SK-N-SH (cell line): ENCODE data around the gene ZNF563. TPM values are rescaled to one million over a fixed set of nuclear protein-coding genes. Genes with fewer than 3 reads are reported as not detected.

ENCODE experiments used
- CTCF ChIA-PET: fragments of 300-600, 350-600 bp; formaldehyde crosslinking; extraction: SDS; loops from one replicate; lab custom pipeline; 2021; lab: Yijun Ruan, JAX
- POLR2A ChIA-PET: fragments of 350-600 bp; sonication (Branson Sonifier 250); formaldehyde crosslinking; extraction: SDS; loops from one replicate; lab custom pipeline; 2020; ENCODE audit warnings: antibody characterized with exemption, inconsistent platforms; lab: Yijun Ruan, JAX
- DNase-seq: peaks from one replicate; pipeline ENCODE4 v3.0.0; 2012
- H2AFZ ChIP-seq: fragments of 200-600 bp; sonication (generic); 2 replicates; pipeline ENCODE4 v1.8.1; 2016; ENCODE audit warnings: antibody characterized with exemption, mild to moderate bottlenecking, low read depth
- H3F3A ChIP-seq: fragments of 200-600 bp; sonication (generic); replicated peaks from 2 replicates; pipeline ENCODE3; 2016; ENCODE audit warnings: antibody characterized with exemption, mild to moderate bottlenecking; ENCODE audit not compliant: insufficient read depth
- H3K27ac ChIP-seq, 2 experiments: fragments of 200-500 bp in 1 of 2; fragments of 200-600 bp in 1 of 2; sonication (Bioruptor generic) in 1 of 2; sonication (generic), shearing (Covaris generic) in 1 of 2; 2 replicates each; pipeline versions ENCODE4 v1.5.1 to v1.6.1; 2014 to 2016; ENCODE audit warnings: low read depth in 2 of 2, inconsistent platforms in 1 of 2, low read length in 1 of 2, mild to moderate bottlenecking in 1 of 2, mixed read lengths in 1 of 2
- H3K27me3 ChIP-seq: fragments of 200-600 bp; sonication (generic), shearing (Covaris generic); 2 replicates; pipeline ENCODE4 v1.6.1; 2016; ENCODE audit warnings: mixed run types; ENCODE audit not compliant: insufficient read depth
- H3K36me3 ChIP-seq, 2 experiments: fragments of 200-500 bp in 1 of 2; fragments of 200-600 bp in 1 of 2; sonication (Bioruptor generic) in 1 of 2; sonication (generic) in 1 of 2; replicated peaks in 1 of 2; 2 replicates each; pipeline versions ENCODE3 to v1.5.1; 2014 to 2016; ENCODE audit warnings: low read length in 1 of 2, mild to moderate bottlenecking in 1 of 2; ENCODE audit not compliant: insufficient read depth in 2 of 2, control insufficient read depth in 1 of 2
- H3K4me1 ChIP-seq, 2 experiments: fragments of 200-500 bp in 1 of 2; fragments of 200-600 bp in 1 of 2; sonication (Bioruptor generic) in 1 of 2; sonication (generic), shearing (Covaris generic) in 1 of 2; 2 replicates each; pipeline versions ENCODE4 v1.5.1 to v1.6.1; 2014 to 2016; ENCODE audit warnings: low read depth in 1 of 2, low read length in 1 of 2, mixed run types in 1 of 2; ENCODE audit not compliant: insufficient read depth in 2 of 2, control insufficient read depth in 1 of 2
- H3K4me2 ChIP-seq: fragments of 200-600 bp; sonication (generic), shearing (Covaris generic); 2 replicates; pipeline ENCODE4 v1.6.1; 2017; ENCODE audit warnings: mixed run types
- H3K4me3 ChIP-seq, 2 experiments: fragments of 200-500 bp in 1 of 2; fragments of 200-600 bp in 1 of 2; sonication (Bioruptor generic) in 1 of 2; sonication (generic), shearing (Covaris generic) in 1 of 2; 2 replicates each; pipeline versions ENCODE4 v1.5.1 to v1.8.1; 2014 to 2016; ENCODE audit warnings: low read depth in 2 of 2, inconsistent platforms in 1 of 2, low read length in 1 of 2, mild to moderate bottlenecking in 1 of 2, mixed read lengths in 1 of 2, moderate library complexity in 1 of 2
- H3K79me2 ChIP-seq: fragments of 200-600 bp; sonication (generic); 2 replicates; pipeline ENCODE4 v1.8.1; 2017; ENCODE audit warnings: mild to moderate bottlenecking; ENCODE audit not compliant: insufficient read depth
- H3K9ac ChIP-seq: fragments of 200-600 bp; sonication (generic); 2 replicates; pipeline ENCODE4 v1.6.1; 2017; ENCODE audit warnings: mixed run types
- H3K9me2 ChIP-seq: fragments of 200-600 bp; sonication (generic); 2 replicates; pipeline ENCODE4 v1.6.1; 2017; ENCODE audit warnings: mixed run types
- H3K9me3 ChIP-seq: fragments of 200-600 bp; sonication (generic); 2 replicates; pipeline ENCODE4 v1.6.1; 2017; ENCODE audit warnings: mixed run types, mild to moderate bottlenecking, moderate library complexity
- H4K20me1 ChIP-seq: fragments of 200-600 bp; sonication (generic); 2 replicates; pipeline ENCODE4 v1.6.1; 2017; ENCODE audit warnings: mild to moderate bottlenecking, mixed run types; ENCODE audit not compliant: insufficient read depth
- ELF1 ChIP-seq: IDR thresholded peaks from 2 replicates; pipeline ENCODE4 v1.4.0; 2012
- FOXJ3 ChIP-seq: sonication (generic); formaldehyde crosslinking; IDR thresholded peaks from 2 replicates; pipeline ENCODE4 v1.5.1; 2020; ENCODE audit warnings: mild to moderate bottlenecking, missing genetic modification reagents
- GATA2 ChIP-seq: sonication (generic); formaldehyde crosslinking; IDR thresholded peaks from 2 replicates; pipeline ENCODE4 v1.5.0; 2020; ENCODE audit warnings: mild to moderate bottlenecking, missing genetic modification reagents
- JUND ChIP-seq: IDR thresholded peaks from 2 replicates; pipeline ENCODE4 v1.4.0; 2012
- MEF2A ChIP-seq: IDR thresholded peaks from 2 replicates; pipeline ENCODE4 v1.4.0; 2012; ENCODE audit warnings: low read depth, borderline replicate concordance
- POLR2AphosphoS5 ChIP-seq: IDR thresholded peaks from 2 replicates; pipeline ENCODE4 v1.6.1; 2012; ENCODE audit warnings: low read depth, low read length
- RCOR1 ChIP-seq: fragments of 150-350 bp; IDR thresholded peaks from 2 replicates; pipeline ENCODE4 v1.6.1; 2017; ENCODE audit warnings: antibody characterized with exemption, low read length
- RXRA ChIP-seq: IDR thresholded peaks from 2 replicates; pipeline ENCODE4 v1.4.0; 2012; ENCODE audit warnings: low read depth, mild to moderate bottlenecking, borderline replicate concordance
- TAF1 ChIP-seq: IDR thresholded peaks from 2 replicates; pipeline ENCODE4 v1.6.1; 2012; ENCODE audit warnings: low read depth, mild to moderate bottlenecking, low read length, moderate library complexity, borderline replicate concordance
- TCF12 ChIP-seq: IDR thresholded peaks from 2 replicates; pipeline ENCODE4 v1.4.0; 2012
- WGBS: methylation state at CpG from one replicate; pipeline ENCODE4 v1.1.6; 2017; ENCODE audit warnings: low lambda C conversion rate; 5-methylcytosine and 5-hydroxymethylcytosine counted together
- polyA plus RNA-seq, 3 experiments: library from polyadenylated mRNA; depleted of rRNA; stranded (reverse); fragments of >200 nt; gene quantifications; 2 replicates each; pipeline ENCODE4 v1.2.3, GENCODE V29; 2012
- TF ChIP-seq, protein P1 (sequence below): fragments of 150-350 bp; IDR thresholded peaks from 2 replicates; pipeline ENCODE4 v1.6.1; 2017; ENCODE audit warnings: antibody characterized with exemption, low read length, low read depth, borderline replicate concordance
- TF ChIP-seq, protein P2 (sequence below): IDR thresholded peaks from 2 replicates; pipeline ENCODE4 v1.4.0; 2012; ENCODE audit warnings: low read depth, borderline replicate concordance
- TF ChIP-seq, protein P3 (sequence below): IDR thresholded peaks from 2 replicates; pipeline ENCODE4 v1.4.0; 2012; ENCODE audit warnings: low read depth
- TF ChIP-seq, protein P4 (sequence below): fragments of 200-600 bp; sonication (generic); IDR thresholded peaks from 2 replicates; pipeline ENCODE4 v1.6.1; 2017; ENCODE audit warnings: antibody characterized with exemption, mild to moderate bottlenecking, moderate library complexity
- TF ChIP-seq, protein P5 (sequence below): IDR thresholded peaks from 2 replicates; pipeline ENCODE4 v1.6.1; 2012; ENCODE audit warnings: mild to moderate bottlenecking, low read depth, low read length, moderate library complexity

ZNF563 gene
- polyA plus RNA-seq, 1 of the 3 experiments (the other 2 are of a cell fraction): 0.99 TPM

DNA sequence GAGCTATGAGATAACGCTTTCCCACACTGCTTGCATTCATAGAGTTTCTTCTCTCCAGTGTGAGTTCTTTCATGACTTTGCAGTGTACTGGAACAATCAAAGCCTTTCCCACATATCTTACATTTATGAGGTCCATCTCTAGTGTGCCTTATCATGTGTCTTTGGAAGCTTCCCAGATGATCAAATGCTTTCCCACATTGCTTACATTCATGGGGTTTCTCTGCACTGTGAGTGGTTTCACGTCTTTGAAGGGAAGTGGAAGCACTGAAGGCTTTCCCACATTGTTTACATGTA lies 47.0 kb upstream of the ZNF563 start (continued):
- TF ChIP-seq, protein P1, sequence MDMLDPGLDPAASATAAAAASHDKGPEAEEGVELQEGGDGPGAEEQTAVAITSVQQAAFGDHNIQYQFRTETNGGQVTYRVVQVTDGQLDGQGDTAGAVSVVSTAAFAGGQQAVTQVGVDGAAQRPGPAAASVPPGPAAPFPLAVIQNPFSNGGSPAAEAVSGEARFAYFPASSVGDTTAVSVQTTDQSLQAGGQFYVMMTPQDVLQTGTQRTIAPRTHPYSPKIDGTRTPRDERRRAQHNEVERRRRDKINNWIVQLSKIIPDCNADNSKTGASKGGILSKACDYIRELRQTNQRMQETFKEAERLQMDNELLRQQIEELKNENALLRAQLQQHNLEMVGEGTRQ: no peak
- TF ChIP-seq RCOR1 (no peak), JUND (no peak), RXRA (no peak), ELF1 (no peak), MEF2A (no peak)
- TF ChIP-seq, protein P2, sequence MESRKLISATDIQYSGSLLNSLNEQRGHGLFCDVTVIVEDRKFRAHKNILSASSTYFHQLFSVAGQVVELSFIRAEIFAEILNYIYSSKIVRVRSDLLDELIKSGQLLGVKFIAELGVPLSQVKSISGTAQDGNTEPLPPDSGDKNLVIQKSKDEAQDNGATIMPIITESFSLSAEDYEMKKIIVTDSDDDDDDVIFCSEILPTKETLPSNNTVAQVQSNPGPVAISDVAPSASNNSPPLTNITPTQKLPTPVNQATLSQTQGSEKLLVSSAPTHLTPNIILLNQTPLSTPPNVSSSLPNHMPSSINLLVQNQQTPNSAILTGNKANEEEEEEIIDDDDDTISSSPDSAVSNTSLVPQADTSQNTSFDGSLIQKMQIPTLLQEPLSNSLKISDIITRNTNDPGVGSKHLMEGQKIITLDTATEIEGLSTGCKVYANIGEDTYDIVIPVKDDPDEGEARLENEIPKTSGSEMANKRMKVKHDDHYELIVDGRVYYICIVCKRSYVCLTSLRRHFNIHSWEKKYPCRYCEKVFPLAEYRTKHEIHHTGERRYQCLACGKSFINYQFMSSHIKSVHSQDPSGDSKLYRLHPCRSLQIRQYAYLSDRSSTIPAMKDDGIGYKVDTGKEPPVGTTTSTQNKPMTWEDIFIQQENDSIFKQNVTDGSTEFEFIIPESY: no peak
- TF ChIP-seq, protein P3, sequence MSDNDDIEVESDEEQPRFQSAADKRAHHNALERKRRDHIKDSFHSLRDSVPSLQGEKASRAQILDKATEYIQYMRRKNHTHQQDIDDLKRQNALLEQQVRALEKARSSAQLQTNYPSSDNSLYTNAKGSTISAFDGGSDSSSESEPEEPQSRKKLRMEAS: no peak

DNA sequence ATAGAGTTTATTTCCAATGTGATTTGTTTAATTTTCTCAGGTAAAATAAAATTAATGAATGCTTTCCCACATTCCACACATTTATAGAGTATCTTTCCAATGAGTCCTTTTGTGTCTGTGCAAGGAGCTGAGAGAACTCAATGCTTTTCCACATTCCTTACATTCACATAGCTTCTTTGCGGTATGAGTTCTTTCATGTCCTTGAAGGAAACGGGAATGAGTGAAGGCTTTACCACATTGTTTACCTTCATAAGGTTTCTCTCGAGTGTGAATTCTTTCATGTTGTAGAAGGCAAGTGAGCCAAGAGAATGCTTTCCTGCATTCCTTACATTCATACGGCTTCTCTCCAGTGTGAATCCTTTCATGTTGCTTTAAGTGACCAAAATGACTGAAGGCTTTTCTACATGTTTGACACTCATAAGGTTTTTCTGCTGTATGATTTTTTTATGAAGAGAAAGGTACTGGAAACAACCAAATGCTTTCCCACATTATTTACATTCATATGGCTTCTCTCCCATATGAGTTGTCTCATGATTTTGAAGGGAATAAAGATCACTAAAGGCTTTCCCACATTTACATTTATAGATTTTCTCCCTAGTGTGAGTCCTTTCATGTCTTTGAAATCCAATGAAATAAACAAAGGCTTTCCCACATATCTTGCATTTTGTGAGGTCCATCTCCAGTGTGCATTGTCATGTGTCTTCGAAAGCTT lies 46.5 kb upstream of the ZNF563 start:
- CTCF ChIA-PET: no interaction called here
- Histone ChIP-seq H3K27ac (no peak overlapping the region), H3K79me2 (no peaks in the 10 kb centered on the region), H3F3A (no peaks in the 10 kb centered on the region), H3K9me3 (peaks cover 5% of the 10 kb centered on the region; the same call in 1 of the 2 replicates), H3K9ac (no peak overlapping the region), H2AFZ (no peak overlapping the region), H3K36me3 (peaks cover 0 to 7% of the 10 kb centered on the region in 2 experiments), H3K4me1 (no peaks in the 10 kb centered on the region), H3K9me2 (no peaks in the 10 kb centered on the region), H3K27me3 (no peaks in the 10 kb centered on the region), H3K4me2 (no peak overlapping the region), H4K20me1 (no peaks in the 10 kb centered on the region), H3K4me3 (no peak overlapping the region; a peak in 1 of 4 replicates)
- TF ChIP-seq GATA2 (CRISPR knock-in tag) (no peak), TCF12 (no peak), POLR2AphosphoS5 (no peak), TAF1 (no peak), FOXJ3 (CRISPR knock-in tag) (no peak), RXRA (no peak)
- TF ChIP-seq, protein P3: no peak
- TF ChIP-seq, protein P4, sequence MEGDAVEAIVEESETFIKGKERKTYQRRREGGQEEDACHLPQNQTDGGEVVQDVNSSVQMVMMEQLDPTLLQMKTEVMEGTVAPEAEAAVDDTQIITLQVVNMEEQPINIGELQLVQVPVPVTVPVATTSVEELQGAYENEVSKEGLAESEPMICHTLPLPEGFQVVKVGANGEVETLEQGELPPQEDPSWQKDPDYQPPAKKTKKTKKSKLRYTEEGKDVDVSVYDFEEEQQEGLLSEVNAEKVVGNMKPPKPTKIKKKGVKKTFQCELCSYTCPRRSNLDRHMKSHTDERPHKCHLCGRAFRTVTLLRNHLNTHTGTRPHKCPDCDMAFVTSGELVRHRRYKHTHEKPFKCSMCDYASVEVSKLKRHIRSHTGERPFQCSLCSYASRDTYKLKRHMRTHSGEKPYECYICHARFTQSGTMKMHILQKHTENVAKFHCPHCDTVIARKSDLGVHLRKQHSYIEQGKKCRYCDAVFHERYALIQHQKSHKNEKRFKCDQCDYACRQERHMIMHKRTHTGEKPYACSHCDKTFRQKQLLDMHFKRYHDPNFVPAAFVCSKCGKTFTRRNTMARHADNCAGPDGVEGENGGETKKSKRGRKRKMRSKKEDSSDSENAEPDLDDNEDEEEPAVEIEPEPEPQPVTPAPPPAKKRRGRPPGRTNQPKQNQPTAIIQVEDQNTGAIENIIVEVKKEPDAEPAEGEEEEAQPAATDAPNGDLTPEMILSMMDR: no peak
- TF ChIP-seq, protein P5, sequence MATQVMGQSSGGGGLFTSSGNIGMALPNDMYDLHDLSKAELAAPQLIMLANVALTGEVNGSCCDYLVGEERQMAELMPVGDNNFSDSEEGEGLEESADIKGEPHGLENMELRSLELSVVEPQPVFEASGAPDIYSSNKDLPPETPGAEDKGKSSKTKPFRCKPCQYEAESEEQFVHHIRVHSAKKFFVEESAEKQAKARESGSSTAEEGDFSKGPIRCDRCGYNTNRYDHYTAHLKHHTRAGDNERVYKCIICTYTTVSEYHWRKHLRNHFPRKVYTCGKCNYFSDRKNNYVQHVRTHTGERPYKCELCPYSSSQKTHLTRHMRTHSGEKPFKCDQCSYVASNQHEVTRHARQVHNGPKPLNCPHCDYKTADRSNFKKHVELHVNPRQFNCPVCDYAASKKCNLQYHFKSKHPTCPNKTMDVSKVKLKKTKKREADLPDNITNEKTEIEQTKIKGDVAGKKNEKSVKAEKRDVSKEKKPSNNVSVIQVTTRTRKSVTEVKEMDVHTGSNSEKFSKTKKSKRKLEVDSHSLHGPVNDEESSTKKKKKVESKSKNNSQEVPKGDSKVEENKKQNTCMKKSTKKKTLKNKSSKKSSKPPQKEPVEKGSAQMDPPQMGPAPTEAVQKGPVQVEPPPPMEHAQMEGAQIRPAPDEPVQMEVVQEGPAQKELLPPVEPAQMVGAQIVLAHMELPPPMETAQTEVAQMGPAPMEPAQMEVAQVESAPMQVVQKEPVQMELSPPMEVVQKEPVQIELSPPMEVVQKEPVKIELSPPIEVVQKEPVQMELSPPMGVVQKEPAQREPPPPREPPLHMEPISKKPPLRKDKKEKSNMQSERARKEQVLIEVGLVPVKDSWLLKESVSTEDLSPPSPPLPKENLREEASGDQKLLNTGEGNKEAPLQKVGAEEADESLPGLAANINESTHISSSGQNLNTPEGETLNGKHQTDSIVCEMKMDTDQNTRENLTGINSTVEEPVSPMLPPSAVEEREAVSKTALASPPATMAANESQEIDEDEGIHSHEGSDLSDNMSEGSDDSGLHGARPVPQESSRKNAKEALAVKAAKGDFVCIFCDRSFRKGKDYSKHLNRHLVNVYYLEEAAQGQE: no peak
- TF ChIP-seq, protein P2: no peak
- POLR2A ChIA-PET: no interaction called here
- DNase-seq: no peak
- 55% methylated on average over 5 of the region's 5 CpGs for WGBS
